Caco-2 (cell line): ENCODE data around the gene MACROD2. TPM values are rescaled to one million over a fixed set of nuclear protein-coding genes. Genes with fewer than 3 reads are reported as not detected.

ENCODE experiments used
- BruUV-seq: library from RNA; stranded (reverse); fragments of 400-500 nt; replicated peaks from 2 replicates; lab custom pipeline; 2021; lab: Mats Ljungman, UMichigan
- CTCF ChIA-PET: fragments of 300-600 bp; sonication (Branson Sonifier 250); formaldehyde crosslinking; loops from one replicate; lab custom pipeline; 2022; ENCODE audit warnings: antibody characterized with exemption; lab: Charles Lee
- POLR2A ChIA-PET: fragments of 300-600 bp; sonication (Branson Sonifier 250); formaldehyde crosslinking; loops from one replicate; lab custom pipeline; 2022; ENCODE audit warnings: antibody characterized with exemption; lab: Charles Lee
- DNase-seq, 2 experiments: peaks; one replicate each; pipeline versions ENCODE4 v3.0.0 to v3.0.0-alpha.2; 2020 to 2022
- H3K27me3 ChIP-seq: replicated peaks from 2 replicates; pipeline ENCODE4 v1.6.0; 2011; ENCODE audit warnings: low read length; ENCODE audit not compliant: control insufficient read depth, insufficient read depth
- H3K36me3 ChIP-seq: 2 replicates; pipeline ENCODE4 v1.5.1; 2011; ENCODE audit warnings: low read length; ENCODE audit not compliant: control insufficient read depth, insufficient read depth
- H3K4me1 ChIP-seq: fragments of 250-450 bp; sonication (Bioruptor Pico); 2 replicates; pipeline ENCODE4 v1.5.1; 2020; ENCODE audit warnings: mild to moderate bottlenecking
- H3K4me3 ChIP-seq: 2 replicates; pipeline ENCODE4 v1.5.1; 2011; ENCODE audit warnings: low read depth, mild to moderate bottlenecking, control low read depth, low read length
- H3K9me3 ChIP-seq: fragments of 250-450 bp; sonication (Bioruptor Pico); 2 replicates; pipeline ENCODE4 v1.5.1; 2020; ENCODE audit warnings: mild to moderate bottlenecking, moderate library complexity
- H3K27ac Mint-ChIP-seq: one replicate; pipeline ENCODE4 v1.8.0; 2022; ENCODE audit warnings: mixed read lengths; ENCODE audit not compliant: unreplicated experiment
- H3K27me3 Mint-ChIP-seq: one replicate; pipeline ENCODE4 v1.8.0; 2022; ENCODE audit warnings: mixed read lengths; ENCODE audit not compliant: insufficient read depth, unreplicated experiment
- H3K36me3 Mint-ChIP-seq: one replicate; pipeline ENCODE4 v1.8.0; 2022; ENCODE audit warnings: mild to moderate bottlenecking, mixed read lengths; ENCODE audit not compliant: insufficient read depth, unreplicated experiment
- H3K4me1 Mint-ChIP-seq: one replicate; pipeline ENCODE4 v1.8.0; 2022; ENCODE audit warnings: low read depth, mixed read lengths; ENCODE audit not compliant: unreplicated experiment
- H3K4me3 Mint-ChIP-seq: one replicate; pipeline ENCODE4 v1.8.0; 2022; ENCODE audit warnings: mild to moderate bottlenecking, moderate library complexity, mixed read lengths; ENCODE audit not compliant: unreplicated experiment
- H3K9me3 Mint-ChIP-seq: one replicate; pipeline ENCODE4 v1.8.0; 2022; ENCODE audit warnings: mixed read lengths; ENCODE audit not compliant: unreplicated experiment
- intact Hi-C: fragments of 100-400 bp; cut with micrococcal nuclease; formaldehyde crosslinking; loops from one replicate; pipeline ENCODE4 v1.10.0; 2022; ENCODE audit not compliant: unreplicated experiment
- total RNA-seq: library from RNA; stranded (reverse); gene quantifications from 2 replicates; pipeline ENCODE4 v1.2.3, GENCODE V29; 2022
- TF ChIP-seq, protein P1 (sequence below), 2 experiments: fragments of 200-600 bp in 1 of 2; IDR thresholded peaks; 1 replicate in 1 of 2; 2 replicates in 1 of 2; pipeline versions ENCODE4 v1.5.1 to v1.8.0; 2011 to 2022; ENCODE audit warnings: antibody characterized with exemption in 1 of 2, control low read depth in 1 of 2, inconsistent platforms in 1 of 2, low read depth in 1 of 2, low read length in 1 of 2, mild to moderate bottlenecking in 1 of 2, moderate library complexity in 1 of 2; ENCODE audit not compliant: insufficient read depth in 1 of 2, severe bottlenecking in 1 of 2, unreplicated experiment in 1 of 2

The MACROD2 gene
- total RNA-seq, 1 experiment from 2014 or later: 6.4 TPM

DNA sequence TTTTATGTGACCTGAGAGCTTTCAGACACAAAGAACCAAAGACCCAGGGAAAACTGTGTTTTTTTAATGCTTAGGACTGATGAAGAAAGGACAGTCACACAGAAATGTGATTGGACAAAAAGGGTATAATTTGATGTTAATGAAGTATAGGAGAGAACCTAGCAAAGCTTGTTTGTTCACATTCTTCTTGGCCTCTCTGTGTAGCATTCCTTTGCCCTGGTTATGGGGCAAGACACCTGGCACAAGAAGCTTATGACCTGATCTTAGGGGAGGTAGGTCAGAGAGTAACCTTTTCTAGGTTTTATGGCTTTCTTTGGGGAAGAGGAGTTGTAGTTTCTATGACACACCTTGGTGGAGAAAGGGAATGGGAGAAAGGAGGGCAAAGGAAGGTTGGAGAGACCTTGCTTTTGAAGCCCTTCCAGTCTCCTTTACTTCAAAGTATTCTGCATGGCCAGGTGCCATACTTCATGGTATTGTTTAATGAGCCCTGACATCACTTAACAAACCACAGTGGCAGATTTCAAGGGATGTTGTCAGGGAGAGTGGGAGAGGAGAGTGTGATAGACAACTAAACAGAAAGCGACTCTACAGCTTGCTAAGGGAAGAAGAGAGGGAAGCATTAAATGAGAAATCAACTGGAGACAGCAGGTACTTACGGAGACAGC is 1043.9 kb downstream of the MACROD2 start:
- intact Hi-C loops: loop anchor here (2.0 kb wide), 1 partner anchor 34 kb away; no protein-coding TSS in a partner anchor
- H3K4me3 Mint-ChIP-seq: no peak overlapping the region
- Histone ChIP-seq H3K9me3 (no peaks in the 10 kb centered on the region), H3K36me3 (no peaks in the 10 kb centered on the region), H3K4me1 (peaks cover 11% of the 10 kb centered on the region), H3K27me3 (no peaks in the 10 kb centered on the region), H3K4me3 (no peak overlapping the region)
- DNase-seq: peak; percentile 19 to 45
- BruUV-seq: no TSS peak
- H3K27ac Mint-ChIP-seq: peak overlapping the region; percentile 82
- no peaks in the 10 kb centered on the region for H3K36me3 Mint-ChIP-seq
- CTCF ChIA-PET: no interaction called here
- peaks cover 15% of the 10 kb centered on the region for H3K9me3 Mint-ChIP-seq
- peaks cover 15% of the 10 kb centered on the region for H3K4me1 Mint-ChIP-seq
- POLR2A ChIA-PET: interaction anchor here (0.5 kb wide), 1 partner anchor 1700 kb away, joined by 3 read pairs; no protein-coding TSS in a partner anchor
- no peaks in the 10 kb centered on the region for H3K27me3 Mint-ChIP-seq
- TF ChIP-seq, protein P1, sequence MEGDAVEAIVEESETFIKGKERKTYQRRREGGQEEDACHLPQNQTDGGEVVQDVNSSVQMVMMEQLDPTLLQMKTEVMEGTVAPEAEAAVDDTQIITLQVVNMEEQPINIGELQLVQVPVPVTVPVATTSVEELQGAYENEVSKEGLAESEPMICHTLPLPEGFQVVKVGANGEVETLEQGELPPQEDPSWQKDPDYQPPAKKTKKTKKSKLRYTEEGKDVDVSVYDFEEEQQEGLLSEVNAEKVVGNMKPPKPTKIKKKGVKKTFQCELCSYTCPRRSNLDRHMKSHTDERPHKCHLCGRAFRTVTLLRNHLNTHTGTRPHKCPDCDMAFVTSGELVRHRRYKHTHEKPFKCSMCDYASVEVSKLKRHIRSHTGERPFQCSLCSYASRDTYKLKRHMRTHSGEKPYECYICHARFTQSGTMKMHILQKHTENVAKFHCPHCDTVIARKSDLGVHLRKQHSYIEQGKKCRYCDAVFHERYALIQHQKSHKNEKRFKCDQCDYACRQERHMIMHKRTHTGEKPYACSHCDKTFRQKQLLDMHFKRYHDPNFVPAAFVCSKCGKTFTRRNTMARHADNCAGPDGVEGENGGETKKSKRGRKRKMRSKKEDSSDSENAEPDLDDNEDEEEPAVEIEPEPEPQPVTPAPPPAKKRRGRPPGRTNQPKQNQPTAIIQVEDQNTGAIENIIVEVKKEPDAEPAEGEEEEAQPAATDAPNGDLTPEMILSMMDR (IDR thresholded peaks at IDR 0.05; ENCODE audit: insufficient read depth in 1 of 2, low read depth in 1 of 2, low read length in 1 of 2, severe bottlenecking in 1 of 2, unreplicated experiment in 1 of 2): no peak

GRCh38 chr20:15042723-15043122 is 1047.4 kb downstream of the MACROD2 start:
- intact Hi-C loops: no loop called here
- no peak for DNase-seq
- Histone ChIP-seq H3K27me3 (no peaks in the 10 kb centered on the region), H3K4me3 (no peak overlapping the region), H3K4me1 (peaks cover 11% of the 10 kb centered on the region), H3K9me3 (no peaks in the 10 kb centered on the region), H3K36me3 (no peaks in the 10 kb centered on the region)
- Mint-ChIP-seq H3K4me3 (no peak overlapping the region), H3K36me3 (no peaks in the 10 kb centered on the region), H3K27me3 (no peaks in the 10 kb centered on the region), H3K27ac (no peak overlapping the region), H3K9me3 (peaks cover 15% of the 10 kb centered on the region), H3K4me1 (peaks cover 15% of the 10 kb centered on the region)
- no TSS peak for BruUV-seq
- CTCF ChIA-PET: no interaction called here
- POLR2A ChIA-PET: no interaction called here
- TF ChIP-seq, protein P1 (IDR thresholded peaks at IDR 0.05; ENCODE audit: insufficient read depth in 1 of 2, low read depth in 1 of 2, low read length in 1 of 2, severe bottlenecking in 1 of 2, unreplicated experiment in 1 of 2): no peak

DNA sequence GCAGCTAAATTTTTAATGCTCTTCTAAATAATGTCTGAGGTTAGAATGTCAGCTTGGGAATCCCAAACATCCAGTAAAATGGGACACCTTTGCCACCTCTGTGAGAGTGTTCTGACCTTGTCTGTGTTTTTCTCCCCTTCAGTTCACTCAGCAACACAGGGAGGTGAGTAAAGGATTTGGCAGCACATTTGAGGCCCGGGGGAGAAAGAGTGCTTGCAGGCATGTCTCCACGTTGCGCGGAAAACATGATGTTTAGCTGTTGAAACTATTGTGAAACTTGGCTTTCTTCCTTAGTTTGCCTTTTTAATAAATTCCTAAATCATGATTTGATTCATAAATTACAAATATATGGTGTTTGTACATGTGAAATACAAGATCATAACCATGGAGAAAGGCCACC is 1049.9 kb downstream of the MACROD2 start:
- Mint-ChIP-seq H3K4me1 (no peaks in the 10 kb centered on the region), H3K4me3 (no peak overlapping the region), H3K36me3 (no peaks in the 10 kb centered on the region), H3K9me3 (peaks cover 6% of the 10 kb centered on the region), H3K27me3 (no peaks in the 10 kb centered on the region), H3K27ac (no peak overlapping the region)
- no peak overlapping the region for H3K4me3 ChIP-seq
- no peaks in the 10 kb centered on the region for H3K9me3 ChIP-seq
- H3K27me3 ChIP-seq: no peaks in the 10 kb centered on the region
- no peak for DNase-seq
- no peaks in the 10 kb centered on the region for H3K4me1 ChIP-seq
- ChIA-PET POLR2A (no interaction called here), CTCF (no interaction called here)
- intact Hi-C loops: loop anchor here (5.0 kb wide), 1 partner anchor 58 kb away; no protein-coding TSS in a partner anchor
- no TSS peak for BruUV-seq
- no peaks in the 10 kb centered on the region for H3K36me3 ChIP-seq
- TF ChIP-seq, protein P1 (IDR thresholded peaks at IDR 0.05; ENCODE audit: insufficient read depth in 1 of 2, low read depth in 1 of 2, low read length in 1 of 2, severe bottlenecking in 1 of 2, unreplicated experiment in 1 of 2): no peak
